NCI-H1436 (cell line): ENCODE data around the gene TEX51.

Experiments
- DNase-seq: peaks from one replicate; lab custom pipeline; 2025; lab: John Stamatoyannopoulos, UW

Gene TEX51

GRCh38 chr2:126898636-126899035 lies at the start of gene TEX51:
Gene TEX51 (plus strand): TSS chr2:126898890. CDS start chr2:126898919, 29 bp downstream.
- no peak for DNase-seq

DNA sequence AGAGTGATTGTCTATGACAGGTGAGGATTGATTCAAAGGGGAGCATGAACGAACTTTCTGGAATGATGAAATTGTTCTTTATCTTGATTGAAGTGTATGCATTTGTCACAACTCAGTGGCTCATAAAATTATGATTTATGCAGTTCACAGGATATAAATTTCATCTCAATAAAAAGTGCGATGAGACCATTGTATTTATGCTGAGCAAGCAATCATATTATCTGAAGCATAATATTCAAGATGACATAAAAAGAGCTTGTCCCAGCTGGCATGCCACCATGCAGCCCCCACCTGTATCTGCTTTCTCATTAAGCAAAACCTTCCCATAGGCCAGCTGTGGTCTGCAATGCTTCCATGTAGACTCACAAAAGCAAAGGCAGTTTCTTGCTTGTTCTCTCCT lies 49.6 kb upstream of the TEX51 start:
- no peak for DNase-seq

DNA sequence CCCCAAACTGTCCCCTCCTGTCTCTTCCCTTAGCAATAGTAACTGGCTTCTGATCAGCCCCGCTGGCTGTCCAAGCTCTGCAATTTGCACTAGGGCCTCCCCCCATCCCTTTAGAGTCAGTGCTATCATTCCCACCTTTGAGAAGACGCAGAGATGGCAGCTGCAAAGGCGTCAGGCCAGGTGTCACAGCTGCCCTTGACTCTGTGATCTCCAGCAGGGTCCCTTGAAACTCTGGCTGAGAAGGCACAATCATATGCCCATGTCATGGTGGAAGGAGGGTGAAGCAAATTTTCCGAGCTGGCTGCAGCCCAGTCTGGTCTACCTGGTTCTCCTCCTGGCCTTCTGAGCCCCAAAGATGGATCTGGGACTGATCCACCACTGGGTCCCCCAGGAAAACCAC lies 49.2 kb upstream of the TEX51 start:
- DNase-seq = no peak

DNA sequence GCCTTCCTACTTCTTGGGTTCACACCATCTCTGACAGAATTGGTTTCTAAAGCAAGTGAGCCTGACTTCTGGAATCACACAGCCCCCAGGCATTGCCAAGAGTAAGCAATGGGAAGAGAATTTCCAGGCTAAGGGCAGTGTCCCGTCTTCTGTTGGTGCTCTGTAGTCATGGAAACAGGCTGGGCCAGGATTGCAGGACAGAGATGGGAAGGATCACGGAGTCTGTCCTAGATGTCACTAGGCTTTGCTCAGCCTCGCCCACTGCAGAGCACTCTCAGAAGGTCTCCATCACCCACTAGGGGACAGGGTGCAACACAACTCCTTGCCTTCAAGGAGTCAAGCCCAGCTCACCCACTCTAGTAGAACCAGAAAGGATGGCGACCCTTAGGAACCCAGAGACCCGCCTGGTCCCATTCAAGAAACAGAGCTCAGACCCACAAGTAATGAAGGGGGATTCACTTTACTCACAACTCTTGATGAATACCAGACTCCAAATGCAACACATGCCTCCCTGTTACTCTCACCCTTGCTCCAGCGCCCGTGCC lies 48.6 kb upstream of the TEX51 start:
- DNase-seq = no peak

- no peak for DNase-seq
These were observed 47.8 kb upstream of the TEX51 start for GRCh38 chr2:126850940-126851339.

DNA sequence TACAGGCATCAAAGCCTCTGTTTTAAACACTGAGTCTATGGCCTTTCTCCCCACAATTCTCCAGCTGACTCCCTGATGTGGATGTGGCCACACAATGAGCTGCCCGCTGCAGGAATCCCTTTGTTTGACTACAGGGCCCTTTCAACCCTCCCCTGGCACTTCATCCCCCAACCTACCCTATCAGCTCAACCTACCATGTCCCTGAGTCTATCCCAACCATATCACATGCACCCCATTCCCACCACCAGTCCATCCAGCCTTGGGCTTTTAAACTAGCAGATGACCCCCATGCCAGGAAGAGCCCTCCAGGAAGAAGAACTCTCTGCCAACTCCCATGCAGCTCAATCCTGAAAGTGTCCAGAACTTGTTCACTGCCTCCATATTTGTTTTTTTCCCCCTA lies 46.9 kb upstream of the TEX51 start:
- DNase-seq = no peak

DNA sequence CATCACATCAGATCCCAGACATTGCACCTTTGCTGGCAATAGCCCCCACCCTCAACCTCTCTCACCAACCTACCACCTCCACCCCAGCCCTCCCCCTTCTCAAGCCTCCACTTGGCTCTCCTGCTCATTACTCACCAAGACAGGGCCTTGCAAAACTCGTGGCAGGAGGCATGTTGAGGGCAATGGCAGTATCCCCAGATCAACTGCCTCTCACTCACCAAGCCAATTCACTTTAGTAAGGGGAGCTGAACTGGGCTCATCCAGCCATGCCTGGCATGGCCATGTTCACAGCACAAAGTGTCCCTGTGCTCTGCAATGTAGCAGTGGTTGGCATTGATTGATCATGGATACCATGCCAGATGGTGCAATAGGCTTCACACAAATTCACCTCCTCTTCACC lies 46.3 kb upstream of the TEX51 start:
- no peak for DNase-seq

DNA sequence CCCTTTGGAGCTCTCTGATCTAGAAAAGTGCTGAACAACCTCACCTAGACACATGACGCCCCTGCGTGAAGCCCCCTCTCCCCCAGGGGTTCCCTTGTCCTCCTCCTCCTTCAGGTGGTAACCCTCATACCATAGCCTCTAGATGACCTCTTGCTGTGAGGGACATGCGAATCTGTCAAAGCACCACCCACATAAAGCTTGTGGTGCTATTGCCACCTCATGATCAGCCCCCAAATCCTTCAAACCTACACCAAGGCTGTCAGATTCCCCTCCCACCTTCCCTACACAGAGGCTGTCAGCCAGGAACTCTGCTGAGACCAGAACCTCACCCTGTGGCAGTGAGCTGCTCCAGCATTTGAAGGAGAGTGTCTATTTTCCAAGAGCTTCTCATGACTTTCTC lies 43.1 kb upstream of the TEX51 start:
- DNase-seq = no peak

GRCh38 chr2:126856403-126856802 lies 42.3 kb upstream of the TEX51 start:
- DNase-seq = no peak

DNA sequence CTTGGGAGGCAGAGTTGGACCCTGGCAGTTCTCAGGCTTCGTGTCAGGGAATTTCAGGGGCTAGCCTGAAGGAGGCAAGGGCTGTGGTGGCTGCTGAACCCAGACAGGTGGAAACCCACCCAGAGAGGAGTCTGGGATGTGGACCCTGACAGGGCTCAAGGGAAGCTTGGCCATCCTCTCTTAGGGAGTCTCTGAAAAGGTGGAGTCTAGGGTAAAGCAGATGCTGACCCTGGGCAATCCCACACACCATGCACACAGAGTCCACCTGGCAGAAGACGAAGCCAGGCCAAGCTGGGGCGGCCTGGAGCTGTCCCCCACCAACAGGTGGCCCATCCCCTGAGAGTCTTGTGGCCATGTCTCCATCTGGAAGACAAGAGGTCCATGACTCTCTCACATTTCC lies 41.2 kb upstream of the TEX51 start:
- DNase-seq = no peak

DNA sequence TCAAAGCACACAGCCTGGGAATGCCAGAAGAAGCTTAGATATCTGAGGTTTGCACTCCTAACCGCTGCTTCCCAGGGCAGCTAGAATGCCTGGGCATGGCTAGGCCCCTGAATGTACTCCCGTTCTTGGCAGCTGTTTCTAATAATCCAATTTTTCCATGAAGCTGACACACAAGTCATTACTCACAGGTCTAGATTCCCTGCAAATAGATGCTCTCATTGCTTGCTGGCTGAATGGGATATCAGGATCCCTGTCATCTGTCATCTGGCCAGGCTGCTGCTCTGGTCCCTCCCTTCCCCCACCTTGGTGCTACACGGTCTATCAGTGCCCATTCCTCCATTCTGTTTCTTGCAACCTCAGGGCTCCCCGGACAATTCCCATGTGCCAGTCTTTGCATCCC lies 40.7 kb upstream of the TEX51 start:
- DNase-seq = no peak

GRCh38 chr2:126858436-126858835 lies 40.3 kb upstream of the TEX51 start:
- no peak for DNase-seq

DNA sequence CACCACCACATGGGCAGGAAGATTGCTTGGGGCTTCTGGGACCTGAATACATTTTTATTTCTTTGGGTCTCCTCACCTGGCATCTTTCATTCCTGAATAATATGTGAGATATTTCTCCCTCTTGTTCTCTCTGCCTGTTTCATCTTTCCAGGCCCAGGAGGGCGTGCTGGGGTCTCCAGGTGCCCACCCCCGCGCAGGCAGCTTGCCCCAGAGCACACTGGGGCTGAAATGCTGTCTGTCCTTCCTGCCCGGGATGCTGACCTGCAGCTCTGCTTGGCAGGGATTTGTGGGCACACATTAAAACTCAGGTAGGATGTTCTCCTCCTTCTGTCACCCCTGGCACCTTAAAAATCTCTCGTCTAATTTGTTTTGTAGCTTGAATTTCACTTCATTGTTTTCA lies 39.7 kb upstream of the TEX51 start:
- no peak for DNase-seq

DNA sequence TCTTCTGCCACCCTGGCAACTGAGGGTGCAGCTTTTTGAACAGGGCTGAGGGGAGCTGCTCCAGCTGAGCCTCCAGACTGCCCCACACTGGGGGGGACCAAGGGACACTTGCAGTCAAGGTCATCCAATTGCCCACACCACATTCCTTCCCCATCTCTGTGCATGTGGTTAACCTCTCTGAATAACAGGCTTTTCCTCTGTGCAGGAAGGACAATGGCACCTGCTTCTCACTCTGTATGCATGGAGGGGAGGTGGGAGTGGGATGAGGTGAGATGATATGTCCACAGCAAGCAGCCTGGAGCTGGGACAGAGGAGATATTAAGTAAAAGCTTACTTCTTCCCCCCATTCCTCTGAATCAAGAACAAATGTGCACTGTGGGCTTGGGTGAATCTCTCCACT lies 39.1 kb upstream of the TEX51 start:
- no peak for DNase-seq

DNA sequence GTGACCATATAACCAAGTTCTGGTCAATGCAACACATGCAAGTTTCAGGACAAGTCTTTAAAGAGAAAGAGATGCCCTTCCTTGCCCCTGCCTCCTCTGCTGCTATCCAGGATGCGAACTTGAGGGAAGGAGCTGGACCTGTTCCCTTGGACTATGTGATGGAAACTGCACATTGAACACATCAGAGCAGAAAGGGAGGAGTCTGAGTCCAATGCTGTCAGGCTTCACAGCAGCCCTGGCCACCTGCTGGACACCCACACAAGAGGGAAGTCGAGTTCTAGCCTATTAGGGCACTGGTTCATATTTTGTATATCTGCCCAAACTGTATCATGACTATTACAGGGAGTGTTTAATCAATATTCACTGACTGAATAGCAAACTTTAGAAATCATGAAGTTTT lies 38.3 kb upstream of the TEX51 start:
- DNase-seq = no peak

- DNase-seq = no peak
These were observed 36.0 kb upstream of the TEX51 start for GRCh38 chr2:126862730-126863129.

DNA sequence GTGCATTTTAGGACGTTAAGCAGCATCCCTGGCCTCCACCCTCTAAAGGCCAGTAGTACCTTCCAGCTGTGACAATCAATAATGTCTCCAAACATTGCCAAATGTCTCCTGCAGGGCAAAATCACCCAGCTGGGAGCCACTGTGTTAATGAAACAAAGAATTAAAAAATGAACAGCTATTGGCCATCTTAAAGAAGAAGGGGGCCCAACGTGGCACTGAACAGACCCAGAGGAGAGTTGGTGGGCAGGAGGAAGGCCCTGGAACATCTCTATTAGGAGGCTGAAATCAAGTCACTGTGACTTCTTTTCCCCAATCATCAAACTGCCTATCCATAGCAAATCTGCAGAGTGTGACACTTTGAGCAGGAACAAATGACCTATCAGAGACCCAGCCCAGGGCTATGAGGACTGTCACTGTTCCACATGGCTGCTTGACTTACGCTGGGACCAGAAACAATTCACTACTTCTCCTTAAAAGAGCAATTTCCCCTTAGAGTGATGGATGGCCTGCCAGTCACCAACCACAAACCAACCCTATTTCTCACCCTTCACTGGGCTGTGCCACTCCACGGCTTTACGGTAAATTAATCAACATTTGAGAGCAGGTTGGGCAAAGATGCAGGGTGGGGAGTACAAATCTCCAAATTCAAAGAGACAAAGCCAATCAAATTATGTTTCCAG lies 35.2 kb upstream of the TEX51 start:
- DNase-seq = no peak

DNA sequence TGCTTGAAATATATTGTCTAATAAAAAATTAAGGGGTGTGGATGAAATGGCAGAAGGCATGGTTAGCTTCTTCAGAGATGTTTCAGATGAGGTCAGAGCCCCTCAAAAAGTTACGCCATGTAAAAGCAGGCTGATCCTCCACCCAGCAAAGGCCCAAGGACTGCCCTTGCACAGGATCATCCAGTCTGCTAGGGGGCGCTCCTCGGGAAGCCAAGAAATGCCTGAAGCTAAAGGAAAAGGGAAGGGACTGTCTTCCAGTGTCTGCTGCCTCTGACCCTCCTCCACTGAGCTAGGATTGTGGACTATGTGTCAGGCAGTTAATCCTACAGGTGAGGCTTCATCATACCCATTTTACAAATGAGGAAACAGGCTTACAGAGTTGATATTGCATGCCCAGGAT lies 33.8 kb upstream of the TEX51 start:
- no peak for DNase-seq

GRCh38 chr2:126866451-126866850 lies 32.2 kb upstream of the TEX51 start:
- no peak for DNase-seq

DNA sequence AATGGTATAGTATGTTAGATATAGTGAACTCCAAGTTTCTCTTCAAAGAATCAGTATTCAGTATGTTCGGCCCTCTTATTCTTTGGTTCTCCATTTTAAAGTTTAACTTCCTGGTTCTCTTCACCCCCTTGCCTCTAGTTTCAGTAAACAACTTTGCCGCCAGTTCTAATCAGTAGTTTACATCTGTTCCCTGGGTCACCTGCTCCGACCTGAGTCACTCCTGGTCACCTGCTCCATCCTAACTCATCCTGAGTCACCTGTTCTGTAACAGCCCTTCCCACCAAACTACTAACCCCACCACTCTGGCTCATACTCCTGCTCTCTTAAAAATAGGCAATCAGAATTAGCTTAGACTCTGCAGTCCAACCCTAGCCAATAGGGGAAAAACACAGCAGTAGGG lies 23.7 kb upstream of the TEX51 start:
- DNase-seq = no peak

DNA sequence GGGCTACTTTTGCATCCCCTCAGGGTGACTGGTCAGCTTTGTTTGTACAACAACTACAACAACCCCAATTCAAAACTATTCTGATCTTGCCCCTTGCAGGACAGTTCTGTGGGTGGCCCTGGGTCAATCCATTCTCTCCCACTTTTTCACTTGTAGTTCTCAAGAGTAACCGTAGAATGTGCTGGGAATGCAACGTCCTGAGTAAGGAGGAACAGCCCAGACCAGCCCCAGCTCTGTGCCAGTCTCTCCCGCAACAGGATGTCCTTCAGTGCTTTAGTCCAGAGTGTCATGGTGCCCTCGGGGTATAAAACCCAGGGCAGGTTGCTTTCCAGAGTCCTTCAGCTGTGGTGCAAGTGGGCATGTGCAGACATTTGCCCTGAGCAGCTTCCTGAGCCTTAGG lies 22.1 kb upstream of the TEX51 start:
- no peak for DNase-seq

DNA sequence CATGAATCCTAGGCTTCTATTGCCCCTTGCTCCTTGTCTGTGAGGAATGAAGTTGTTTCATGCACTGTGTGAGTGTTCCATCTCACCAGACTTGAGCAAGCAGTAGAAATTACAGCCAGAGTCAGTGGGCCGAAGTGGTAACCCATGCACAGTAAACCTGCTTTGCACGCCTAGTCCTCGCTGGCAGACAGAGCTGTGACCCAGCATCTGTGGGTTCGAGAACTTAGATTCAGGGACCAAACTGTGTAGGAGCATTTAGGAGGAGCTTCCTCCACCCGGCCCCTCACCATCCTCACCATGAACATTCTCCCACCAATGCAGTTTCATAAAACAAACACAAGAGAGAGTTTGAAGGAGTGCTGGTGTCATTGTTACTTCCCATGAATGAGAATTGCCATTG lies 21.6 kb upstream of the TEX51 start:
- DNase-seq = no peak

DNA sequence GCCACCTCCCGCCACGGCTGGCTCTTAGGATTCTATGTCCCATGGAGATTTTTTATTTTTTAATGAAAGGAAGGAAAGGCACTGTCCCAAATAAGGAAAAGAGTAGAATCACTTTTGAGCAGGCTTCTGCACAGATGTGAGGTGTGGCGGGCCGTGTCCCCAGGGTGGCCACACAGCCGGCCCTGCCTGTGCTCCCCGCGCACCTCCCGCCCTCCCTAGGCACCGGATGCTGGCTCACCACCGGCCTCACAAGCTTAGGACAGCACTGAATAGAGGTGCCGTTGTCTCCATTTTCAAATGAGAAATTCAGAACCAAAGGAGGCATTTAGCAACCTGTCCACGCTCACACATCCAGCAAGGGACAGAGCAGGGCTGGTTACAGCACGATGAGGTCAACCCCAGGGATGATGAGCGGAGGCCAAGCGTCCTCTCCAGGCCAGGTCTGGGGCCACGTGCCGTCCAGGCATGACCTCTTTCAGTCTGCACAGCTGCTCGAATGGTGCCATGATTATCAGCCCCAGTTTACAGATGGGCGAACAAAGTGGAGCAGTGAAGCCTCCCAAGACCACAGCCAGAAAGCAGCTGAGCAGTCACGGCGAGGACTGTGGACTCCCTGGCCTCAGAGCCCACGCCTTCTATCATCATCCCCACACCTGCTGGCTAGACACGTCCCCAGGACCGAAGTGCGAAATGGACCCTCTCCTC lies 20.7 kb upstream of the TEX51 start:
- no peak for DNase-seq

GRCh38 chr2:126878601-126879000 lies 20.1 kb upstream of the TEX51 start:
- DNase-seq = no peak
